Kidney (tissue), 14 donors: ENCODE data around the gene RIT2. TPM values are rescaled to one million over a fixed set of nuclear protein-coding genes. Genes with fewer than 3 reads are reported as not detected.

ENCODE experiments used
- DNase-seq, 5 donors: peaks; one replicate each; pipeline ENCODE4 v3.0.0-alpha.2; 2013 to 2020
- FAIRE-seq: peaks from 2 replicates; lab custom pipeline; 2012; peaks lifted over from hg19 to GRCh38; lab: Jason Lieb, UNC
- H3K27ac ChIP-seq, 2 donors: one replicate each; pipeline ENCODE4 v1.7.0; 2013; ENCODE audit warnings: low read depth in 2 of 2, low read length in 2 of 2, inconsistent platforms in 1 of 2
- H3K27me3 ChIP-seq: one replicate; pipeline ENCODE4 v1.7.1; 2013; ENCODE audit warnings: low read length, inconsistent platforms; ENCODE audit not compliant: control insufficient read depth, insufficient read depth
- H3K36me3 ChIP-seq, 3 donors: one replicate each; pipeline versions ENCODE4 v1.7.0 to v1.7.1; 2013; ENCODE audit warnings: low read length in 3 of 3, control low read depth in 1 of 3, inconsistent platforms in 1 of 3; ENCODE audit not compliant: insufficient read depth in 3 of 3, control insufficient read depth in 2 of 3
- H3K4me1 ChIP-seq, 3 donors: one replicate each; pipeline versions ENCODE4 v1.7.0 to v1.7.1; 2013; ENCODE audit warnings: low read length in 3 of 3, inconsistent platforms in 1 of 3, low read depth in 1 of 3; ENCODE audit not compliant: control insufficient read depth in 2 of 3, insufficient read depth in 2 of 3
- H3K4me3 ChIP-seq, 3 donors: one replicate each; pipeline versions ENCODE4 v1.7.0 to v1.8.1; 2013; ENCODE audit warnings: low read length in 3 of 3, control low read depth in 1 of 3, inconsistent platforms in 1 of 3
- H3K9ac ChIP-seq, 3 donors: one replicate each; pipeline versions ENCODE4 v1.7.0 to v1.7.1; 2013; ENCODE audit warnings: low read length in 3 of 3, control low read depth in 1 of 3, inconsistent platforms in 1 of 3
- H3K9me3 ChIP-seq, 3 donors: one replicate each; pipeline versions ENCODE4 v1.7.0 to v1.7.1; 2013; ENCODE audit warnings: low read length in 3 of 3, control low read depth in 1 of 3, inconsistent platforms in 1 of 3; ENCODE audit not compliant: control insufficient read depth in 2 of 3, insufficient read depth in 1 of 3
- CTCF ChIP-seq: IDR thresholded peaks from 3 replicates; pipeline ENCODE4 v1.5.1; 2012; ENCODE audit warnings: mild to moderate bottlenecking, moderate library complexity, borderline replicate concordance; ENCODE audit not compliant: insufficient read depth; ENCODE audit errors: extremely low read depth
- intact Hi-C: fragments of 100-400 bp; cut with DNase I; formaldehyde crosslinking; loops from one replicate; pipeline ENCODE4 v1.11.1; 2022
- polyA plus RNA-seq: library from polyadenylated mRNA; stranded (reverse); fragments of 350-450 nt; fragmentation: Illumina TruSeq; extraction: RNeasy Lipid Tissue Mini Kit (QIAGEN cat#74804); gene quantifications from one replicate; pipeline ENCODE4 v1.2.3, GENCODE V29; 2014; ENCODE audit warnings: low read depth, low replicate concordance; ENCODE audit not compliant: insufficient read depth
- total RNA-seq: library from RNA; stranded (reverse); fragmentation: NEBNext Ultra II Directional; extraction: Animal tissue kit (Norgen Biotek cat#: 25700); gene quantifications from one replicate; pipeline ENCODE4 v1.2.1, GENCODE V29; 2021
- donor health status: control.
- donor health status: control.
- donor health status: control.
- donor health status: control.
- donor health status: control.
- donor health status: DM: yes; HTN: yes; CAD: no.
- donor health status: Normal renal cell carcinoma (clear cell type).

The RIT2 gene
- total and polyA plus RNA-seq, 2 donors from 2014 or later, result not detected

- Histone ChIP-seq H3K9me3 (no peaks in the 10 kb centered on the region), H3K4me3 (no peak overlapping the region), H3K27ac (no peak overlapping the region), H3K36me3 (no peaks in the 10 kb centered on the region), H3K9ac (no peak overlapping the region), H3K27me3 (no peaks in the 10 kb centered on the region), H3K4me1 (no peaks in the 10 kb centered on the region)
- DNase-seq (no peak), FAIRE-seq (no peak)
- TF ChIP-seq CTCF, result no peak
- intact Hi-C loops, result no loop called here
These were observed 193.1 kb downstream of the RIT2 start for GRCh38 chr18:42922363-42922762.

GRCh38 chr18:42921226-42921737 lies 194.2 kb downstream of the RIT2 start:
- Histone ChIP-seq H3K4me1 (no peaks in the 10 kb centered on the region), H3K9ac (no peak overlapping the region), H3K36me3 (no peaks in the 10 kb centered on the region), H3K27ac (no peak overlapping the region), H3K9me3 (no peaks in the 10 kb centered on the region), H3K4me3 (no peak overlapping the region), H3K27me3 (no peaks in the 10 kb centered on the region)
- no peak for TF ChIP-seq CTCF
- DNase-seq (no peak), FAIRE-seq (no peak)
- intact Hi-C loops, result no loop called here

GRCh38 chr18:42920621-42921020 lies 194.9 kb downstream of the RIT2 start:
- no peak for TF ChIP-seq CTCF
- H3K9ac ChIP-seq, result no peak overlapping the region
- FAIRE-seq, result no peak
- H3K27me3 ChIP-seq, result no peaks in the 10 kb centered on the region
- no peaks in the 10 kb centered on the region for H3K9me3 ChIP-seq
- H3K36me3 ChIP-seq, result no peaks in the 10 kb centered on the region
- H3K4me3 ChIP-seq, result no peak overlapping the region
- no peaks in the 10 kb centered on the region for H3K4me1 ChIP-seq
- no peak overlapping the region for H3K27ac ChIP-seq
- DNase-seq, result no peak
- intact Hi-C loops, result no loop called here

GRCh38 chr18:42915299-42915698 lies 200.2 kb downstream of the RIT2 start:
- intact Hi-C loops, result no loop called here
- peak; percentile 25 for FAIRE-seq
- Histone ChIP-seq H3K27me3 (no peaks in the 10 kb centered on the region), H3K36me3 (no peaks in the 10 kb centered on the region), H3K9ac (no peak overlapping the region), H3K4me3 (no peak overlapping the region), H3K9me3 (no peaks in the 10 kb centered on the region), H3K27ac (no peak overlapping the region), H3K4me1 (no peaks in the 10 kb centered on the region)
- no peak for TF ChIP-seq CTCF
- DNase-seq, result peak in 2 of 5 donors; percentile 2 to 5
